GM19455 (cell line): ENCODE data around the gene FASTK.
"Not testable (repeated sequence)": the region's sequence is repeated elsewhere in the genome, so short reads cannot be mapped to it uniquely, and the experiment has no call there.

Experiments
- ATAC-seq: cut with Tn5 transposase; IDR thresholded peaks from one replicate; pipeline ENCODE4 v1.9.1; 2021; ENCODE audit not compliant: unreplicated experiment

Gene FASTK

DNA sequence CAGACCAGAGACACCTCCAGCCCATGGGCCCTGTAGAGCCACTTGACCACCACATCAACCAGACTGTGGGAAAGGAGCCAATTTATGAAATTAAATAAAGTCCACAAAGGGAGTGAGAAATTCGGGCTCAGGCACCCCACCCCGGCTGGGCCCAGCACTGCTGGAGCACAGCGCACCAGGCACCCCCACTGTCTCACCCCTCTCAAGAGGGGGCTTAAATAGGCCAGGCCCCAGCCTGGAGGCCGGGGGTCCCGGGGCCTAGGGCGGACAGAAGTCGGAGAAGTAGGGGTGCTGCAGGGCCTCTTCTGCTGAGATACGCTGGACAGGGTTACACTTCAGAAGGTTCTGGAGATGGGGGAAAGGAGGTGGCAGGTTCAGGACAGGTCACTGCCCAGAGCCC, 26.9 kb downstream of the FASTK start:
- no peak for ATAC-seq

DNA sequence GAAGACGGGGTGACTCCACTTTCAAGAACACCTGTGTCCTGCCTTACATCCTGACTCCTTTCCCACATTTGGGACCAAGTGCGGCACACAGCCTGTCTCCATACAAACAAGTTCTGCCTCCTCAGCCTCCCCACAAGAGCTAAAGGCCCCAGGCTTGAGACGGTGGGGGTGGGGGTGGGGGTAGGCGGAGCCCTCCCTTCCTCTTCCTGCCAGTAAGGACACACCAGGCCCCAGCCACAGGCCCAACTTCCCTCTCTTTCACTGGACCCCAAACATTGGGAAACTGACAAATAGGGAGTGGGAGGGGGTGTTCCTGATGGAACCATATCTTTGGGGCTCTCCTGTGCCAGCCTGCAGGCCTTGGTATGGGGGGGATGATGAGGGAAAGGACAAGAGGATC, 27.5 kb downstream of the FASTK start:
- ATAC-seq: no peak

DNA sequence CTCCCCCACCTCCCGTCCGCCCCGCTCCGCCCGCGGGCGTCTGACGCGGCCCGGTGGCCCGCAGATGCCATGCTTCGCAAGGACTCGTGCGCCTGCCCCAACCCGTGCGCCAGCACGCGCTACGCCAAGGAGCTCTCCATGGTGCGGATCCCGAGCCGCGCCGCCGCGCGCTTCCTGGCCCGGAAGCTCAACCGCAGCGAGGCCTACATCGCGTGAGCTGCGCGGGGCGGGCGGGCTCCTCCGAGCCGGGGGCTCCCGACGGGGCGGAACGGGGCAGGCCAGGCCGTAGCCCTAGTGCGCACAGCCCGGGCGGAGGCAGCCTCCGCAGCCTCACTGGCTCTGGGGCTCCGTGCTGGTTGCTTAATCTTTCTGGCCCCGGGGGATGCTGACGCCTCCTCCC, 29.5 kb downstream of the FASTK start:
- no peak for ATAC-seq

DNA sequence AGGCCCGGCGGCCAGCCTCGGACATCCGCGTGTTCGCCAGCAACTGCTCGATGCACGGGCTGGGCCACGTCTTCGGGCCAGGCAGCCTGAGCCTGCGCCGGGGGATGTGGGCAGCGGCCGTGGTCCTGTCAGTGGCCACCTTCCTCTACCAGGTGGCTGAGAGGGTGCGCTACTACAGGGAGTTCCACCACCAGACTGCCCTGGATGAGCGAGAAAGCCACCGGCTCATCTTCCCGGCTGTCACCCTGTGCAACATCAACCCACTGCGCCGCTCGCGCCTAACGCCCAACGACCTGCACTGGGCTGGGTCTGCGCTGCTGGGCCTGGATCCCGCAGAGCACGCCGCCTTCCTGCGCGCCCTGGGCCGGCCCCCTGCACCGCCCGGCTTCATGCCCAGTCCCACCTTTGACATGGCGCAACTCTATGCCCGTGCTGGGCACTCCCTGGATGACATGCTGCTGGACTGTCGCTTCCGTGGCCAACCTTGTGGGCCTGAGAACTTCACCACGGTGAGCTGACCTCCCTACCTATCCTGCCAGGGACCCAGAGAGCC, 31.6 kb downstream of the FASTK start:
- ATAC-seq: no peak

DNA sequence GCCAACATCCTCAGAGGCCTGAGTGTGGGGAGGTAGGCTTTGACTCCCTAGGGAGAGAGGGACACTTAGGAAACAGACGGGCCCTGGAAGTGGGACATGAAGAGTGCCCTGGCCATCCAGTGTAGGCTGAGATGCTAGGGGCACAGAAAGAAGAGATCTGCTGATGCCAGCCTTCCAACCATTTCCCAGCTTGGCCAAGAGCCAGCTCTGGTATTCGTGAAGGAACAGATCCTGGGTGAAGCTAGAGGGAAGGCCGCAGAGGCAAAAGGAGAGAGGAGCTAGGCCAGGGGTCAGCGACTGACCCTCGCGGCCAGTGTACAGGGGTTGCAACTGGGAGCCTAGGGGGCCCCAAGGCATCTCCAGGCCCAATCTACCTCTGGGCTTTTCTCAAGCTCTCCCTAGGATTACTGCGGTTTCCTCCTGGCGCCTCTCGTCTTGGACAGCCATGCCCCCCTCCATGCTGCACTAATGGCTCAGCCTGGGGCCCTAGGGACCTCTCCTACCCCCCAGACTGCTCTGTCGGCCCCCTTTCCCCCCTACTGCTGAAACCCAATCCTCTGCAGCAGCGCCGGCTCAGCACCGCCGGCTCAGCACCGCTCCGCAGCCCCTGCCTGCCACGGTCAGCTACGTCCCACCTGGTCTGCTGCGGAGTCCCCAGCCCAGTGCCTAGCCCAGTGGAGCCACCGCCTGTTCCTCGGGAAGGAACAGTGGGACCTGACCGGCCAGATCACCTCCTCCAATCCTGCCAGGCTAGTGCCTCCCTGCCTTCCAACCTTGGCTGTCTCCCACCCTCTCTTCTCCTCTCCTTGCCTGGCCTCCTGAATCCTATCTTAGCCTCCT, 32.4 kb downstream of the FASTK start, which contains the start of gene ASIC3:
Gene ASIC3, plus strand, starts transcription at position 556 of the 840 bp plus-strand sequence. CDS start 355 bp downstream, outside the sequence.
- ATAC-seq: no peak

DNA sequence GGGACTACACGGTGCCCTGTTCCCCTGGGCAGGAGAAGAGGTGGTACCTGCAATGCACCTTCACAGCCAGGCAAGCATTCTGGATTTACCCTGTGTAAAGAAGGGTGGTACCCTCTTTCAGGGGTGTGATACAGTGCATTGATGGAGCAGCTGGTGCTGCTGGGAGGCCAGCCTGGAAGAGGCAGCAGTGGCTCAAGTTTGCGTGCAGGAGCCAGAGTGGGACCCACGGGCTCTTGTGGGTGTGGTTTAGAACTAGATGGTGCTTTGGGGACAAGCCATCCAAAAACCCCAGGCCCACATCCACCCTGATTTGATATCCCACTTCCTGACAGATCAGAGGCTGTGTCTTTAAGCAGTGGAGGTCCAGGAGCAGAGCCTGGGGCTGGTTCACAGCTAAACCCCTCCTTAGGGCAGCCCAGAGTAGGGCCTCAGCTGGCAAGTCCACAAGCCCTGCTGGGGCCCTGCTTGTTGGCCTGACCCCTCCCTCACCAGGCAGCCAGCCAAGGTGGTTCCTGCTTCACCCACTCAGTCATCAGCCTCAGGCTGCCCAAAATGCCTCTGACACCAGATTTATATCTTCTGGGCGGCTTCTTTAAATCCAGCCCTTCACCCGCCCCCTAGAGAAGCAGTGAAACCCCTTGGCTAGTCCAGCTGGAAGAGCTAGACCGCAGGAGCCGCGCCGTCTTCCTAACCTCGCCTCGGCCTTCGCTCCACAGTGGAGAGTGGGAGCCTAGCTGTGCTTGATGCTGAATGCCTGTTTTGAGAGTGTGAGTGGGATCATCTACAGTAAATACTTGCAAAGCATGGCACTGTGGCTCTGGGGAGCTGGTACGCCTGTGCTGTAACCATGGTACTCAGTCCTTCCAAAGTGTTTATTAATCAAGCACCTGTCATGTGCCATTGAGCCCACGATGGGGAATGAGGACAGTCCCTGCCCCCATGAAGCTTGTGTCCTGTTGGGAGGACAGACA, 33.7 kb downstream of the FASTK start:
- ATAC-seq: no peak

DNA sequence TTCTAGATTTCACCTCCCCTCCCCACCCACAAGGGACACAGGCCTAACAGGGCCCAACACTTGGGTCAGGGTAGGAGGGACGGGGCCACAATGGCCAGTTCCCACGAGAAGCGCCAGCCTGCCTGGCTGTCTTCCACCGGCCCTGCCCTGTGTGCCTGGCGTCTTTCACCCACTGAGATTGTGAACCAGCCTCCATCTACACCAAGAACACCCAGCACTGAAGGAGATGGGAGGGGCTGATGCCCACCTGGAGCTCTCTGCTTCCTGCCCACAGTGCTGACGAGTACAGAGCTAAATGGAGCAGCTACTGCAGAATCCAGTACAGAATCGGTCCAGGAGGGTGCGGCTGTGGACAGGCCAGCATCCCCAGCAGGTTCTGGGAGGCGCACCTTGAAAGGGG, 34.6 kb downstream of the FASTK start:
- ATAC-seq: no peak

DNA sequence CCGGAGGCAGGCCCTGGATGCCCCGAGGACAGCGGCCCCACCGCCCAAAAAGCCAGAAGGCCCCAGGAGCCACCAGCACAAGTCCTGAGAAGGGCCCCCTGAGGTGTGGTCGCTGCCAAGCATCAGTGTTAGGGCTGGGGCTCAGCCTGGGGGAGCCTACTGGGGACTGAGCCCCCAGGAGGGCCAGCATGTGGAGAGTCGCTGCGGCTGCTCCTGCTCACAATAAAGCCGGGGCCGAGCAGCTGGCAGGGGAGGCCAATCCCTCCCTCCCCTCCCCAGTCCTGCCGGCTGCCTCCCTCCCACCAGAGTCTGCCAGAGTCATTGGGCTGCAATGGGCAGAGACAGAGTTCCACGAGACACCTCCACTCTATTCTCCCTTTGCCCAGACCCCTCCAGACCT, 35.3 kb downstream of the FASTK start:
- no peak for ATAC-seq

DNA sequence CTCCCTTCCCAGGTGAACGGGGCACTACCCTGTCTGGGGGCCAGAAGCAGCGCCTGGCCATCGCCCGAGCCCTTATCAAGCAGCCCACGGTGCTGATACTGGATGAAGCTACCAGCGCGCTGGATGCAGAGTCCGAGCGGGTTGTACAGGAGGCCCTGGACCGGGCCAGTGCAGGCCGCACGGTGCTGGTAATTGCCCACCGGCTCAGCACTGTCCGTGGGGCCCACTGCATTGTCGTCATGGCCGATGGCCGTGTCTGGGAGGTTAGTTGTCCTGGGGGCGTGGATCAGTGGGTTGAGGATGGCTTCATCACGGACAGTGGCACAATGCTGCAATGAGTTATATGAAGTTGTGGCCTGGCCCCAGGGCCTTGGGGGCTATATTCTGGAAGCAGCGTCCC, 36.6 kb downstream of the FASTK start:
- ATAC-seq: no peak

DNA sequence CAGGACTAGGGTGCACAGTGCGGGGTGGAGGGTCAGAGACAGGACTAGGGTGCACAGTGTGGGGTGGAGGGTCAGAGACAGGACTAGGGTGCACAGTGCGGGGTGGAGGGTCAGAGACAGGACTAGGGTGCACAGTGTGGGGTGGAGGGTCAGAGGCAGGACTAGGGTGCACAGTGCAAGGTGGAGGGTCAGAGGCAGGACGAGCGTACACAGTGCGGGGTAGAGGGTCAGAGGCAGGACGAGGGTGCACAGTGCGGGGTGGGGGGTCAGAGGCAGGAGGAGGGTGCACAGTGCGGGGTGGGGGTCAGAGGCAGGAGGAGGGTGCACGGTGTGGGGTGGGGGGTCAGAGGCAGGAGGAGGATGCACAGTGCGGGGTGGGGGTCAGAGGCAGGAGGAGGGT, 37.2 kb downstream of the FASTK start:
- ATAC-seq: not testable (repeated sequence)

DNA sequence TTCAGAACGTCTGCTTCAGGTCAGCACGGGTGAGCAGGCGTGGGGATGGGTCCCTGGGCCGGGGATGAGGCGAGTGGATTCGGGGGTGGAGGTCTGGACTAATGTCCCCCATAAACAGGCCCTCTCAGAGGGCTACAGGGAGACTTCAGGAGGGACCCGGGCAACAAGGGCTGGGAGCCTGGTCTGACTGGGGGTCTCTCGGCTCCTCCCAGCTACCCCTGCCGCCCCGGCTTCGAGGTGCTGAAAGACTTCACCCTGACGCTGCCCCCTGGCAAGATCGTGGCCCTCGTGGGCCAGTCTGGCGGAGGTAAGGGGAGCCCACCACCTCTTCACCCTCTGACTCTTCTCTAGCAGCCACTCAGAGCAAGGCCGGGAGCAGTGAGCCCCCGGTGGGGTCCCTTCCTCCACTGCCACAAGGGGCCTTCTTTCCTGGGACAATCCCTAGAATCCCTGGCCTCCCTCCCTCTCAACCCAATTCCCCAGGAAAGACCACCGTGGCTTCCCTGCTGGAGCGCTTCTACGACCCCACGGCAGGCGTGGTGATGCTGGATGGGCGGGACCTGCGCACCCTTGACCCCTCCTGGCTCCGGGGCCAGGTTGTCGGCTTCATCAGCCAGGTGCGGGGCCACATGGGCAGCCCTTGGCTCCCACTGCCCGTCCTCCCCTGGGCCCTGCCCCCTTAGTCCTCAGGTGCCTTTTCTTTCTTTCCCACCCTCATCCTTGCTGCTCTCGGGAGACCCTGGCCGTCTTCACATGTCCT, 39.8 kb downstream of the FASTK start:
- no peak for ATAC-seq

DNA sequence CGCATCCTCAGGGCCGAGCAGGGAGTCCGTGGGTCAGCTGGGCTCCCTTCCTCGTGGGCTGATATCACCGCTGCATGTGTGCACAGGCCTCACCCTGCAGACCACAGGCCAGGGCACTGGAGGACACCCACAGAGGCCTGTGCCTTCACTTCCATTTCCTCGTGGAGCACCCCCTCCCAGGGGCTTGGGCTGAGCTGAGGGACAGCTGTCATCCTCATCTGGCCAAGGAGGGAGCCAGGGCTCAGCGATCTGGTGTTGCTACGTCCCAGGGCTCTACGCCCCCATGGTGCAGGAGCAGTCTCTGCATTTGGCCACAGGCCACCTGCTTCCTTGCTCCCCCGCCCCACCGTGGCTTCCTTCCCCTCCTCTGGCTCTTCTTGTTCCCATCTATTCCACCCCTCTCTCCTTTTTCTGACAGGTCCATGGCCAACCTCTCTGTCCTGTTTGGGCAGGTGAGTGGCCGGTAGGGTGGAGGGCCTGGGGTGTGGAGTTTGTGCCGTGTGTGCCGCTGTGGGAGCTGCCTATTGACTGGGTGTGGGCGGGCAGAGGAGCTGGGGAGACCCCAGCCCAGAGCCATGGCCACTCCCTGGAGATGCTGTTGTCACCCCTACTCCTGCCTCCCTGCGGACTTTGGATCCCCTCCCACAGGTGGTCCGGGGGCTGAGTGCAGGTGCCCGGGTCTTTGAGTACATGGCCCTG, 40.6 kb downstream of the FASTK start:
- ATAC-seq: no peak

DNA sequence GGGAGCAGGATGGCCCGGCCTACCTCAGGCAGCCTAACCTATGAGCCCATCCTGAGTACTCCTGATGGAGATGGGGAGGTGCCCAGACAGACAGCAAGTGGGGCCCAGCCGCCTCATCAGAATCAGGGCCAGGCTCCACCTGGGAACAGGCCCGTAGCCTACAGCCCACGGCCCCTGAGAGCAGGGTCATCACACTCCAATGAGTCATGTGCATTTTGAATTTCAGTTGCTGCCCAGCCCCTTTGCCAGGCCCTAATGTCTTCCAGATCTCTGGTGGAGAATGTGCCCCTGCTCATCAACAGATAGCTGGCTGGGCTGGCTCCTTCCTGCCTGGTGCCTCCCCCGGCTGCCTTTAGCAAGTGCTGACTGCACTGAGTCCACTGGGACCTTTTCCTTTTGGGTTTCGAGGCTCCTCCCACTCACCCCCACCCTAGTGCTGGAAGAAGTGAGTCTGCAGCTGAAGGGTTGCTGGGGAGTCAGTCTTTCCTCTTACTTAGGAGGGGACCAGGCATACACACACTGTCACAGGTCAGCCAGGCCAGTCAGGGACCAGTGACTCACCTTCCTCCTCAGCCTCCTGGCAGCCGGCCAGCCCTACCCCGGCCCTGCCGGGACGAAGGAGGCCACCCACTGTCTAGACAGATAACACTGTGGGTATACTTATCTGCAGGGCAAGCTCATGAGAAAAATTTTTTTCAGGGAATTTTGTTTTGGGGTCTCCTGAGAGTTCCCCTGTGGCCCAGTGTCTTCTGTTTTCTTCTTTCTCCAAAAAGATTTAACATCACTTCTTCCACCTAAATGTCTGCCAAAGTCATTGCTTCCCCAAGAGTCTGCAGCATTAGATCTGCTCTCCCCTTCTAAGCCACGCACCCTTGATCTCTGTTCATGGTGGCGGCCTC, 41.4 kb downstream of the FASTK start:
- no peak for ATAC-seq

DNA sequence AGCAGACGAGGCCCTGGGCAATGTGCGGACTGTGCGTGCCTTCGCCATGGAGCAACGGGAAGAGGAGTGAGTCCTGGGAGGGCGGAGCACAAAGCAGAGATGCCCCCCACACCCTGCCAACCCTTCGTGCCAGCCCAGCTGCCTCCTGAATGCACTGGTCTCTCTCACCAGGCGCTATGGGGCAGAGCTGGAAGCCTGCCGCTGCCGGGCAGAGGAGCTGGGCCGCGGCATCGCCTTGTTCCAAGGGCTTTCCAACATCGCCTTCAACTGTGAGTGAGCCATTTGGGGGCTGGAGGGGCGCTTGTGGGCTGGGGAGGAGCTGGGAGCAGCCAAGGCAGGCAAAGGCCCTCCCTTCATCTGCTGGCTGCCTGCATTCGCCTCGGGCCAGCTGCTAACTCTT, 44.7 kb downstream of the FASTK start:
- no peak for ATAC-seq

DNA sequence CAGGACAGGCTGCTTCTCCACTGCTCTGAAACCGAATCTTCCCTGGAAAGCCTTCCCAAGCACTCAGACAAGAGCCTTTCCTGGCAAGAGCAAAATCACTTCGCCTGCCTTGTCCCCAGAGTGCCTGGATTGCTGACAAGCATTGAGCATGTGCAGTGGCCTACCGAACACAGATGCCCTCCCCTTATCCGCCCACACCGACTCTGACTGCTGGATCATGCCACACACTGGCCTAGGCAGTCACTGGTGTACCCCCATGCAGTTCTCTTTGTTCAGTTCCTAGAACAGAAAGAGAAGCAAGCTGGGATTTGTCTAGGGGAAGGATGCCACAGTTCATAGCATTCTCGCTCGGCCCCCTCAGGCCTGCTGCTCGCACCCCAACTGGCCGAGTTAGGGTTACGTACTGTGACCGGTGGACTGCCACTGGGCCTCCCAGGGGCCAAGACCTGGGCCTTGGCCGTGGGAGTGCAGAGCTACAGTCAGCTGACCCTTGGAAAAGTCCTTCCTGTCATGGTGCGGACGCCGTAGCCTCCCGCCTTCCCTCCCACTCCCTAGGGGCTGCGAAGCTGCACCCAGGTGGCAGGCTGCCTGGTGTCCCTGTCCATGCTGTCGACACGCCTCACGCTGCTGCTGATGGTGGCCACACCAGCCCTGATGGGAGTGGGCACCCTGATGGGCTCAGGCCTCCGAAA, 45.4 kb downstream of the FASTK start:
- no peak for ATAC-seq

DNA sequence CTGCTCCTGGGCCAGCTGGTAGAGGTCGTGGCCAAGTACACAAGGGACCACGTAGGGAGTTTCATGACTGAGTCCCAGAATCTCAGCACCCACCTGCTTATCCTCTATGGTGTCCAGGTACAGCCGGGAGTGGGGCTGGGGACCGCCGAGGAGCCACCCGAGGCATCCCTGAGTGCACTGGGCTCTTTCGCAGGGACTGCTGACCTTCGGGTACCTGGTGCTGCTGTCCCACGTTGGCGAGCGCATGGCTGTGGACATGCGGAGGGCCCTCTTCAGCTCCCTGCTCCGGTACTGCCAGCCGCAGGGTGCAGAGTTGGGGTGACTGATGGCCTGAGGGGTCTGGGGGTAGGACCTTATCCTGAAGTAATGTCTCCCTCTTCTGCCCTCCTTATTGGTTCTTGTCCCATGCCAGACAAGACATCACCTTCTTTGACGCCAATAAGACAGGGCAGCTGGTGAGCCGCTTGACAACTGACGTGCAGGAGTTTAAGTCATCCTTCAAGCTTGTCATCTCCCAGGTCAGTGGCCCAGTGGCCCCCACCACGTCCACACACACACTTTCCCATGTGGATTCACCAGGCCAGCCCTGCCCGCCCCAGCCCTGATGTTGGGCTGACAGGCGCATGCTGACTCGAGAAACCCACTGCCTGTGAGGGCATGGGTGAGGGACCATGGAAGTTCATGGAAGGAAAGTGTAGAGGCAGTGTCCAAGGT, 46.1 kb downstream of the FASTK start:
- ATAC-seq: no peak

DNA sequence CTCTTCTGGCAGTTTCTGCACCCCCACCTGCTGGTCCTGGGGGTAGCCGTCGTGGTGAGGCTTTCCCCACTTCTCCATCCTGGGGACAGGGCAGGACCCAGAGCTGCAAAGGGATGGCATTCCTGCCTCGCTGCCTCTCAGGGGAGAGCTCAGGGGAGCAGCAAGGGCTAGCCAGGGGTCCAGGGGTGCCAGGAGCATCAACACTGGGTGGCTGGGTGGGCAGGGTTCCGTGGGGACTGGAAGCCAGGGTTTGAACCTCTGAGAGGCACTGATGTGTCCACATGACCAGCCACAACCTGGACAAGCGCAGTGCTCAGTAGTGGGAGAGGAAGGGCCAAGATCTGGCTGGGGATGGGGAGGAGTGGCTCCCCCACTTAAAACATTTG, 46.8 kb downstream of the FASTK start:
- ATAC-seq: no peak
